HTR-8/SVneo (cell line): ENCODE data around the gene SMCHD1.
A peak's percentile ranks its signal among the peaks of the same experiment; 100 is the strongest.

ENCODE experiments used
- DNase-seq: peaks from one replicate; pipeline ENCODE4 v3.0.0; 2011; ENCODE audit warnings: low spot score, mixed read lengths; ENCODE audit not compliant: insufficient read length
- FAIRE-seq: peaks from 2 replicates; lab custom pipeline; 2011; peaks lifted over from hg19 to GRCh38; lab: Jason Lieb, UNC

SMCHD1 gene

GRCh38 chr18:2655178-2655953 is at the start of gene SMCHD1:
Gene SMCHD1, plus strand, starts transcription at chr18:2655726. Its CDS starts 350 bp downstream, at chr18:2656076.
- peak; percentile 33 for FAIRE-seq

DNA sequence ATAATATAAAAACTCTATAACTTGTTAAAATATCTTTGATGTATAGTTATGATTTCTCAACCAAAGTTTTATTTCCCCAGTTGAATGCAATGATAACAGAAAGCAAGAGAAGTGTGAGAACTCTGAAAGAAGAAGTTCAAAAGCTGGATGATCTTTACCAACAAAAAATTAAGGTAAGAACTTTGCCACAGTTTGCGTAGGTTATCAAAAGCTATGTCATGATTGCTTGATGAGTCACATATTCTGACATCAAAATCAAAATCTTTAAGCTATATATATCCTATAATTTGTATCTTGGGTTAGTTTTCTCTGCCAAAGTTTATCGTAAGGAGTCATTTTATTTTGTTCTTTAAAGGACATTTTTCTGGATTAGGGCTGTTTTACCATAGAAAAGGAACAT is 49.2 kb upstream of the SMCHD1 start:
- DNase-seq (no peak), FAIRE-seq (no peak)

More at GRCh38 chr18:2655178-2655953, at the start of gene SMCHD1:
- DNase-seq, result peak; percentile 61

GRCh38 chr18:2609604-2610003 is 45.9 kb upstream of the SMCHD1 start:
- DNase-seq (no peak), FAIRE-seq (no peak)

DNA sequence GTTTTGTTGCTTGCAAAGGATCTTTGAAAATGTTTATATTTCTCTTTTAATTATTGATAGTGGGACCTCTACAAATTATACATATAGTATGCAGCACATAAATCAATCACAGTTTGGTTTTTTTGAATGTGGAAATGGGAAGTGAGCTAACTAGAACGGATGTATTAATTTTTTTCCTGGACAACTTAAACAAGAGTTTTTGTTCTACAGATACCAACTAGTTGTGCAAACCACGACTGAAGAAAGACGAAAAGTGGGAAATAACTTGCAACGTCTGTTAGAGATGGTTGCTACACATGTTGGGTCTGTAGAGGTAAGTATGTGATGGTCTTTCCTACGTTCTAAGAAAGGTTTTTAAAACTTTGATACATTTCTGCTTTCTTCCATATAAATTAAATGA is 45.0 kb upstream of the SMCHD1 start:
- FAIRE-seq (no peak), DNase-seq (no peak)

DNA sequence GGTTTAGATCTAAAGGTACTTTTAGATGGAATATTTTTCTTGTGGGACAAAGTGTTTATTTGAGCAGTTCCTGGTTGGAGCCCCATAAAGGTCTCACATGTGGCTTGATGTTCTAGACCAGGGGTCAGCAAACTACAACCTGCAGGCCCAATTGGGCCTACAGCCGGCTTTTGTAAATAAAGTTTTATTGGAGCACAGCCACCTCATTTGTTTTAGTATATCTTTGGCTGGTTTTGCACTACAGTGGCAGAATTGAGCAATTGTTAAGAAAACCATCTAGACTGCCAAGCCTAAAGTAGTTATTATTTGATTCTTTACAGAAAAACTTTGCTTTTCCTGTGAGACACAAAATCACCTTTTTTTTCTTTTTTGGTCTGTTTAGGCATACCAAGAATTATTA is 42.5 kb upstream of the SMCHD1 start:
- DNase-seq (no peak), FAIRE-seq (no peak)

- no peak for FAIRE-seq
Measured at GRCh38 chr18:2617401-2617998, 38.0 kb upstream of the SMCHD1 start.

GRCh38 chr18:2618009-2618408 is 37.5 kb upstream of the SMCHD1 start:
- FAIRE-seq (no peak), DNase-seq (no peak)

More at GRCh38 chr18:2617401-2617998, 38.0 kb upstream of the SMCHD1 start:
- no peak for DNase-seq

GRCh38 chr18:2625217-2625616 is 30.3 kb upstream of the SMCHD1 start:
- FAIRE-seq, result no peak
- DNase-seq, result no peak

- FAIRE-seq (no peak), DNase-seq (no peak)
Measured at GRCh38 chr18:2627821-2628276, 27.7 kb upstream of the SMCHD1 start.

GRCh38 chr18:2629003-2629402 is 26.5 kb upstream of the SMCHD1 start:
- DNase-seq, result no peak
- no peak for FAIRE-seq

GRCh38 chr18:2635586-2635985 is 19.9 kb upstream of the SMCHD1 start:
- DNase-seq (no peak), FAIRE-seq (no peak)

- no peak for DNase-seq
- FAIRE-seq, result no peak
Measured at GRCh38 chr18:2636126-2636631, 19.3 kb upstream of the SMCHD1 start.

GRCh38 chr18:2641638-2642037 is 13.9 kb upstream of the SMCHD1 start:
- FAIRE-seq (no peak), DNase-seq (no peak)

DNA sequence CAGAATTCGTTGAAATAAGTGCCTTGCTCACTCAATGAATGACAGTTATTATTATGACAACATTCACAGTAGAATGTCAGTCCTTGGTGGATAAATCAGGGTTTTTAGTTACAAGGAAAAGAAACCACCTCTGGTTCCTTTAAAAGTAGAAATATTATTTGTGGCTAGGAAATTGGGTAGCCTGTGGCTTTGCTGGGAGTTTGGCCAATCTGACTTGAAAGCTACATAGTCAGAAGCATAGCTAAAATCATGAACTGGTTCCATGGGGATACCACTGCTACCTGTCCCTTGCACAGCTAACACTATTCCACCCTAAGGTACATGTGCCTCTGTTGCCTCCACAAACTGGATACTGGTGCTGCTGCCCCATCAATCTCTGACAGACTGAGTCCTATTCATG is 12.8 kb upstream of the SMCHD1 start:
- FAIRE-seq (no peak), DNase-seq (no peak)

- FAIRE-seq (no peak), DNase-seq (no peak)
Measured at GRCh38 chr18:2644535-2644934, 11.0 kb upstream of the SMCHD1 start.

DNA sequence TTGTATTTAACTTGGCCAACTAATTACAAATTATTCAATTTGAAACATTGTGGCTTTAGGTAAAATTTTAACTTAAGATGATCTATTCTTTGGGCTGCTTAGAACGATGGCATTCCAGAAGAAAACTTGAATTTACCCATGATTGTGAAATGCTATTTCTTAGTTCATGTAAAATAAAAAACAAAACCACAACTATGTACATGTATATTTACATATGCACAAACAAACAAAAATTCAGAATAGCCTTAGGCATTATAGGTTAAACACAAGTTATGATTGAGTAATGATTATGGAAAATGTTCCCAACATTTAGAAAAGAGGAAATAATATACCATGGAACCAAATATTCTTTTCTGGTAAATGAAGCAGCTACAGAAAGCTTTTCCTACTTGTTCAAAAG is 3.5 kb upstream of the SMCHD1 start:
- FAIRE-seq (no peak), DNase-seq (no peak)

GRCh38 chr18:2653467-2653866 is 2.1 kb upstream of the SMCHD1 start:
- FAIRE-seq, result no peak
- no peak for DNase-seq

DNA sequence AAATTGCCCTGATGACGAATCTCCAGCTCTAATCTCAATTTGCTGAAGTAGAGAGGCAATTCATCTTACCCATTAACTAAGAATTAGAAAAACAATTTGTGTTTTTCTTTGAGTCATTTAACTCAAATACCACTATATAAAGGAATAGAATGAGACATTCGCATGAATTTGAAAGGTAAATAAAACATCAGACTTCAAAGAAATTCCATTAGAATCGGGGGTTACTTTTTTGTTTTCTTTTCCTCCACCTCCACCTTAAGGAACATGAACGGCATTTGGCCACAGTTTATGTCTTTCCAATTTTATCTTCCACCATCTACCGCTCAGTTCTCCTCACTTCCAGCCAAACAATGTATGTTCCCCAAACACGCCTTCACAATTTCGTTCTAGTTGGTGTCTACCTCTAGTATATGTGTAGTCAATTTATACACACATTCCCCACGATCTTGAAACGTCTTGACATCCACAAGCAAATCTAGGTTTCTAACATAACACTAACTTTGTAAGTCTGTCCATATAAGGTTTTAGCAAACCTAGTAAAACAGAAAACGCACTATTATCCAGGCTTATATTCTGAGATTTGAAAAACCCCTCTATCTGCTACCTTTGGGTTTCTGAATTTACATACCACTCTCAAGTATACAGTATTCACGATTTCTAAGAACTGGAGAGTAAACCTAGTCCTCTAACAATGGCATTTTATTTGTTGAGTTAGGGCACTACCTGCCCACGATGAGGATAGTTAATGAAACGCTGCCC is 1.2 kb upstream of the SMCHD1 start:
- DNase-seq (no peak), FAIRE-seq (no peak)

GRCh38 chr18:2654928-2655177 is 673 bp upstream of the SMCHD1 start:
- no peak for FAIRE-seq
- peak; percentile 59 for DNase-seq

DNA sequence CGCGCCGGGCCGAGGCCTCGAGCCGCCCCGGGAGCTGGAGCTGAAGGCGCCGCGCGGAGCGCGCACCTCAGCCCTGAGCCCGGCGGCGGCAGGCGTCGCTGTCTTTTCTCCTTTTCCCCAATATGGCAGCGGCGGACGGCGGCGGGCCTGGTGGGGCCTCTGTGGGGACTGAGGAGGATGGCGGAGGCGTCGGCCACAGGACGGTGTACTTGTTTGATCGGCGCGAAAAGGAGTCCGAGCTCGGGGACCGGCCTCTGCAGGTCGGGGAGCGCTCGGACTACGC is 369 bp downstream of the SMCHD1 start:
- DNase-seq (no peak), FAIRE-seq (no peak)

DNA sequence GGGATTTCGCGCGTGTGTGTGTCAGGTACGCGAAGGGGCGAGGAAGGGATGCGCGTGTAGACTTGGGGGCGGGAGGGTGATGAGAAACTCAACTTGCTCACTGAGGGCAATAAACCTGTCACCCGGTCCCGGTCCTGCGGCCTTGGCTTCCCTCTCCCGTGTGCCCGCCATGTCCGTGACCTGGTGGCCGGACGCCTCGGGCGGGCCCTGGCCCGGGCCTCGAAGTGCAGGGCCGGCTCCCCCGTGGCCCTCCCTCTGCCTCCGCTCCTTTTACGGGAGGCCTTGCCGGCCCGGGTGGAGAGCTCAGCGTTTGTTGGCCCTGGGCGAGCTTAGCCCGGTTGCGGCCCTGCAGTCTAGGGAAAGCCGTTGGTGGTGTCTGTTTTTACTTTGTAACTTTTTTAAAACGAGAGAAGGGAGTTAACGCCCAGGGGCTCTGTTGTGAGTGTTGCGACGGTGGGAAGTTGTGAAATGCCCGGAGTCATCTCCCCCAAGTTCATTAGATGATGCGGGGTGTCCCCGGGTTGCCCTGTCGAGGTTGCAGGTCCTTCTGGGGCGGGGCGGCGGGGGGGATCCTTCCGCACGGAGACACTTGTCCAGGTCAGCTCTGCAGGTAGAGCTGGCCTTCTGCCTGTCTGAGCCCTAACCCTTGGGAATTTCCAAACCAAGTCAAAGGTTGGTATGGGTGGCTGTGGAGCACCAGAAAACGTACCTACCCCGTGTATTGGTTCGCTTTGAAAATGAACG is 883 bp downstream of the SMCHD1 start:
- no peak for DNase-seq
- no peak for FAIRE-seq
